Gastrocnemius medialis (tissue), 4 donors: Measurements from ENCODE around the gene CFAP97D1.

ENCODE experiments used
- CTCF ChIP-seq, 5 experiments: fragments of 450-650 bp in 3 of 5; fragments of 200-600 bp in 2 of 5; sonication (generic) in 2 of 5; IDR thresholded peaks in 4 of 5; conservative IDR thresholded peaks in 1 of 5; 1 replicate in 4 of 5; 2 replicates in 1 of 5; pipeline ENCODE4 v1.5.1; 2016 to 2019; ENCODE audit warnings: antibody characterized with exemption in 5 of 5, mild to moderate bottlenecking in 3 of 5, moderate library complexity in 3 of 5
- POLR2A ChIP-seq, 2 donors: fragments of 450-650 bp; IDR thresholded peaks; one replicate each; pipeline ENCODE4 v1.6.1; 2017; ENCODE audit warnings: antibody characterized with exemption in 2 of 2, mild to moderate bottlenecking in 2 of 2, moderate library complexity in 2 of 2

- no peak for TF ChIP-seq CTCF (IDR thresholded peaks at IDR 0.05 in 4 of 5, conservative IDR thresholded peaks at IDR 0.05 in 1 of 5)
- no peak for TF ChIP-seq POLR2A (IDR thresholded peaks at IDR 0.05)
Observed at GRCh38 chr17:43788540-43788939, 8.3 kb downstream of the CFAP97D1 start.
